PFSK-1 (cell line): ENCODE measurements around the gene SLC38A3.

ENCODE experiments used
- FOXP2 ChIP-seq: optimal IDR thresholded peaks from 2 replicates; pipeline ENCODE3; 2011; ENCODE audit warnings: borderline replicate concordance, control low read depth, inconsistent platforms; ENCODE audit not compliant: insufficient read depth; ENCODE audit errors: extremely low read length, extremely low read depth
- POLR2AphosphoS5 ChIP-seq: IDR thresholded peaks from 2 replicates; pipeline ENCODE4 v1.6.1; 2012; ENCODE audit warnings: low read depth, mild to moderate bottlenecking, control low read depth, low read length, moderate library complexity
- REST ChIP-seq, 2 experiments: IDR thresholded peaks; 2 replicates each; pipeline versions ENCODE4 v1.6.1 to v1.8.0; 2011 to 2012; ENCODE audit warnings: low read depth in 2 of 2, low read length in 2 of 2, control low read depth in 1 of 2, inconsistent platforms in 1 of 2, mild to moderate bottlenecking in 1 of 2, moderate library complexity in 1 of 2; ENCODE audit not compliant: insufficient read depth in 1 of 2
- SIN3A ChIP-seq: IDR thresholded peaks from 2 replicates; pipeline ENCODE4 v1.6.1; 2012; ENCODE audit warnings: mild to moderate bottlenecking, low read length, moderate library complexity, borderline replicate concordance; ENCODE audit not compliant: insufficient read depth
- TAF1 ChIP-seq: IDR thresholded peaks from 2 replicates; pipeline ENCODE4 v1.6.1; 2012; ENCODE audit warnings: low read length, control low read depth, borderline replicate concordance; ENCODE audit not compliant: insufficient read depth

SLC38A3 gene

GRCh38 chr3:50238549-50239026 lies 33.5 kb downstream of the SLC38A3 start:
- TF ChIP-seq REST (IDR thresholded peaks at IDR 0.05; ENCODE audit: insufficient read depth in 1 of 2, low read depth in 2 of 2, low read length in 2 of 2), result no peak
- no peak for TF ChIP-seq SIN3A
- TF ChIP-seq TAF1, result no peak
- TF ChIP-seq POLR2AphosphoS5, result no peak
- TF ChIP-seq FOXP2, result no peak

GRCh38 chr3:50239649-50240048 lies 34.6 kb downstream of the SLC38A3 start:
- TF ChIP-seq REST (IDR thresholded peaks at IDR 0.05; ENCODE audit: insufficient read depth in 1 of 2, low read depth in 2 of 2, low read length in 2 of 2) (no peak), FOXP2 (no peak), TAF1 (no peak), SIN3A (no peak)

- TF ChIP-seq REST (IDR thresholded peaks at IDR 0.05; ENCODE audit: insufficient read depth in 1 of 2, low read depth in 2 of 2, low read length in 2 of 2) (no peak), SIN3A (no peak), POLR2AphosphoS5 (no peak), FOXP2 (no peak), TAF1 (no peak)
Observed at GRCh38 chr3:50241163-50241562, 36.1 kb downstream of the SLC38A3 start.

- TF ChIP-seq REST (IDR thresholded peaks at IDR 0.05; ENCODE audit: insufficient read depth in 1 of 2, low read depth in 2 of 2, low read length in 2 of 2) (no peak), SIN3A (no peak), POLR2AphosphoS5 (no peak), TAF1 (no peak), FOXP2 (no peak)
Observed at GRCh38 chr3:50241713-50242380, 36.8 kb downstream of the SLC38A3 start.

GRCh38 chr3:50242381-50242770 lies 37.3 kb downstream of the SLC38A3 start:
- no peak for TF ChIP-seq POLR2AphosphoS5
- no peak for TF ChIP-seq FOXP2
- TF ChIP-seq SIN3A, result no peak
- TF ChIP-seq REST (IDR thresholded peaks at IDR 0.05; ENCODE audit: insufficient read depth in 1 of 2, low read depth in 2 of 2, low read length in 2 of 2), result no peak
- TF ChIP-seq TAF1, result no peak
